K562 (cell line): Measurements from ENCODE around the gene PLCL1. TPM values are rescaled to one million over a fixed set of nuclear protein-coding genes. Genes with fewer than 3 reads are reported as not detected.

Experiments used
- ATAC-seq: fragments of 200-7000 bp; cut with Tn5 transposase; 3 replicates; pipeline ENCODE4 v1.9.1; 2020; ENCODE audit warnings: moderate library complexity
- BruUV-seq: library from RNA; stranded (reverse); fragments of 400-500 nt; replicated peaks from 2 replicates; lab custom pipeline; 2021; lab: Mats Ljungman, UMichigan
- CTCF ChIA-PET: fragments of 300-600 bp; formaldehyde crosslinking; extraction: SDS; loops from one replicate; lab custom pipeline; 2021; ENCODE audit warnings: low intra/inter-chr PET ratio; lab: Yijun Ruan, JAX
- POLR2A ChIA-PET: fragments of 300-600, 350-650 bp; sonication (Branson Sonifier 250); formaldehyde crosslinking; extraction: SDS; loops from one replicate; lab custom pipeline; 2021; ENCODE audit warnings: antibody characterized with exemption, inconsistent platforms; lab: Yijun Ruan, JAX
- DNase-seq, 4 experiments: peaks; one replicate each; pipeline versions ENCODE4 v3.0.0 to v3.0.0-alpha.2; 2011 to 2018; ENCODE audit warnings: low spot score in 3 of 4, mixed read lengths in 3 of 4; ENCODE audit errors: extremely low read depth in 1 of 4
- FAIRE-seq: peaks from 2 replicates; lab custom pipeline; 2011; peaks lifted over from hg19 to GRCh38; lab: Jason Lieb, UNC
- H2AFZ ChIP-seq: 2 replicates; pipeline ENCODE4 v1.6.0; 2011; ENCODE audit warnings: low read depth, low read length, control low read depth, inconsistent platforms
- H3K27ac ChIP-seq: fragments of 200-600 bp; 3 replicates; pipeline ENCODE4 v1.8.0; 2011; ENCODE audit warnings: low read depth, mild to moderate bottlenecking, control low read depth, inconsistent platforms, low read length, moderate library complexity, mixed read lengths; ENCODE audit errors: extremely low read depth
- H3K27me3 ChIP-seq, 2 experiments: fragments of 300-600 bp in 1 of 2; 2 replicates in 1 of 2; 3 replicates in 1 of 2; pipeline versions ENCODE4 v1.6.0 to v1.8.0; 2011; ENCODE audit warnings: inconsistent platforms in 2 of 2, low read length in 2 of 2, mild to moderate bottlenecking in 1 of 2, mixed read lengths in 1 of 2, moderate library complexity in 1 of 2; ENCODE audit not compliant: control insufficient read depth in 2 of 2, insufficient read depth in 2 of 2
- H3K36me3 ChIP-seq: fragments of 300-600 bp; 3 replicates; pipeline ENCODE4 v1.8.0; 2011; ENCODE audit warnings: mild to moderate bottlenecking, low read length, inconsistent platforms; ENCODE audit not compliant: control insufficient read depth, insufficient read depth
- H3K4me1 ChIP-seq, 2 experiments: fragments of 200-600 bp in 1 of 2; replicated peaks in 1 of 2; 2 replicates in 1 of 2; 3 replicates in 1 of 2; pipeline versions ENCODE4 v1.5.1 to v1.8.0; 2011; ENCODE audit warnings: inconsistent platforms in 2 of 2, low read length in 2 of 2, mild to moderate bottlenecking in 1 of 2, mixed read lengths in 1 of 2, moderate library complexity in 1 of 2; ENCODE audit not compliant: control insufficient read depth in 2 of 2, insufficient read depth in 2 of 2
- H3K4me2 ChIP-seq: 2 replicates; pipeline ENCODE4 v1.6.1; 2011; ENCODE audit warnings: low read length, control low read depth, inconsistent platforms, mixed read lengths; ENCODE audit not compliant: insufficient read depth
- H3K4me3 ChIP-seq: fragments of 200-600 bp; sonication (generic), shearing (Covaris generic); 2 replicates; pipeline ENCODE4 v1.5.1; 2016; ENCODE audit warnings: control low read depth, inconsistent platforms
- H3K79me2 ChIP-seq: fragments of 200-600 bp; 3 replicates; pipeline ENCODE4 v1.8.0; 2011; ENCODE audit warnings: low read length, inconsistent platforms; ENCODE audit not compliant: control insufficient read depth, insufficient read depth
- H3K9ac ChIP-seq, 2 experiments: 2 replicates each; pipeline versions ENCODE4 v1.6.0 to v1.6.1; 2011; ENCODE audit warnings: low read depth in 2 of 2, low read length in 2 of 2, control low read depth in 1 of 2, inconsistent platforms in 1 of 2, mild to moderate bottlenecking in 1 of 2, mixed read lengths in 1 of 2; ENCODE audit not compliant: insufficient read depth in 1 of 2
- H3K9me1 ChIP-seq: one replicate; pipeline ENCODE4 v1.6.0; 2011; ENCODE audit warnings: inconsistent platforms, mild to moderate bottlenecking, low read length, moderate library complexity; ENCODE audit not compliant: control insufficient read depth, insufficient read depth
- H3K9me3 ChIP-seq: replicated peaks from 2 replicates; pipeline ENCODE4 v1.5.1; 2011; ENCODE audit warnings: low read depth, low read length, inconsistent platforms; ENCODE audit not compliant: control insufficient read depth, insufficient read depth
- H4K20me1 ChIP-seq: replicated peaks from 2 replicates; pipeline ENCODE4 v1.6.1; 2011; ENCODE audit warnings: low read length, inconsistent platforms, mixed read lengths; ENCODE audit not compliant: control insufficient read depth, insufficient read depth
- CTBP1 ChIP-seq: fragments of 450-650 bp; IDR thresholded peaks from 2 replicates; pipeline ENCODE4 v1.6.1; 2016; ENCODE audit warnings: borderline replicate concordance
- HBP1 ChIP-seq: fragments of 450-650 bp; formaldehyde crosslinking; IDR thresholded peaks from 2 replicates; pipeline ENCODE4 v1.4.0; 2022; ENCODE audit warnings: missing genetic modification characterization
- HDAC1 ChIP-seq, 2 experiments: fragments of 450-650 bp; IDR thresholded peaks; 2 replicates each; pipeline ENCODE4 v1.6.1; 2016 to 2017; ENCODE audit warnings: inconsistent platforms in 1 of 2, mild to moderate bottlenecking in 1 of 2, moderate library complexity in 1 of 2
- ZBTB8A ChIP-seq: fragments of 450-650 bp; IDR thresholded peaks from 2 replicates; pipeline ENCODE4 v1.6.1; 2018; ENCODE audit warnings: mild to moderate bottlenecking, moderate library complexity; ENCODE audit not compliant: partially characterized antibody
- ZEB2 ChIP-seq: fragments of 450-650 bp; IDR thresholded peaks from 2 replicates; pipeline ENCODE4 v1.6.1; 2016
- ZNF217 ChIP-seq: sonication (generic); formaldehyde crosslinking; IDR thresholded peaks from 2 replicates; pipeline ENCODE4 v1.8.0; 2022; ENCODE audit warnings: mild to moderate bottlenecking, missing genetic modification reagents
- ZNF253 ChIP-seq: fragments of 250-450 bp; sonication (Bioruptor Pico); conservative IDR thresholded peaks from 2 replicates; pipeline ENCODE4 v1.6.1; 2021; ENCODE audit warnings: mild to moderate bottlenecking
- ZNF280A ChIP-seq: fragments of 450-650 bp; IDR thresholded peaks from 2 replicates; pipeline ENCODE4 v1.6.1; 2018; ENCODE audit warnings: mild to moderate bottlenecking, low read depth; ENCODE audit not compliant: partially characterized antibody
- ZNF354B ChIP-seq: fragments of 250-450 bp; sonication (Bioruptor Pico); IDR thresholded peaks from 2 replicates; pipeline ENCODE4 v1.4.0; 2020
- WGBS: fragments of 100-300 bp; shearing (Covaris generic); methylation state at CpG from one replicate; pipeline ENCODE4 v1.1.6; 2016; ENCODE audit warnings: low coverage, mixed read lengths; ENCODE audit not compliant: insufficient coverage; ENCODE audit errors: missing lambda C conversion rate; 5-methylcytosine and 5-hydroxymethylcytosine counted together
- in situ Hi-C: fragments of 300-500 bp; cut with MboI; formaldehyde crosslinking; loops from 4 replicates; pipeline ENCODE4 v1.15.0; 2018; ENCODE audit warnings: inconsistent platforms, mixed read lengths
- intact Hi-C: fragments of 100-400 bp; cut with micrococcal nuclease; formaldehyde crosslinking; loops from 2 replicates; pipeline ENCODE4 v1.14.2; 2022
- polyA plus RNA-seq, 8 experiments: library from polyadenylated mRNA; depleted of rRNA in 4 of 8; stranded (reverse) in 5 of 8; unstranded in 3 of 8; fragments of >200 nt; fragmentation: Nextera tagmentation in 2 of 8; fragmentation: Illumina TruSeq in 1 of 8; extraction: Ambion mirVana in 2 of 8; extraction: Trizol in 1 of 8; gene quantifications; 2 replicates each; pipeline versions ENCODE4 v1.2.1 to v1.2.3, GENCODE V29; 2011 to 2014; ENCODE audit warnings: inconsistent platforms in 1 of 8, missing spikeins in 1 of 8
- total RNA-seq, 7 experiments: library from RNA; depleted of rRNA in 6 of 7; stranded (reverse); fragments of >200 nt in 6 of 7; fragmentation: Illumina TruSeq in 2 of 7; extraction: Trizol in 2 of 7; gene quantifications; 2 replicates each; pipeline versions ENCODE4 v1.2.1 to v1.2.3, GENCODE V29; 2011 to 2021; ENCODE audit warnings: low replicate concordance in 1 of 7

The PLCL1 gene
- total and polyA plus RNA-seq, 9 of the 15 experiments (the other 6 are each of a cell fraction or from before 2014, with no cell fraction given): 2.0 to 17.7 (median 8.6) TPM

GRCh38 chr2:198096002-198096401 is 291.6 kb downstream of the PLCL1 start:
- WGBS: 44% methylated on average over 2 of the region's 2 CpGs
- peaks cover 12% of the 10 kb centered on the region; the same call in 2 of the 3 replicates for H3K36me3 ChIP-seq
- TF ChIP-seq HBP1 (CRISPR knock-in tag): no peak
- no peak for TF ChIP-seq CTBP1
- TF ChIP-seq ZNF253 (CRISPR knock-in tag): no peak
- no peak for TF ChIP-seq ZBTB8A
- no peak for TF ChIP-seq ZNF217
- TF ChIP-seq ZEB2: no peak
- TF ChIP-seq ZNF280A: no peak
- TF ChIP-seq HDAC1 (IDR thresholded peaks at IDR 0.05): no peak
- no peak for TF ChIP-seq ZNF354B (CRISPR knock-in tag)
- intact Hi-C loops (no loop called here), in situ Hi-C loops (no loop called here)
- no peaks in the 10 kb centered on the region for H3K9me3 ChIP-seq
- ChIA-PET POLR2A (interaction anchor here (0.5 kb wide), 1 partner anchor 18 kb away, joined by 3 read pairs; no protein-coding TSS in a partner anchor), CTCF (no interaction called here)
- FAIRE-seq (no peak), ATAC-seq (peak; percentile 41; the same call in 1 of the 3 replicates), DNase-seq (no peak)
- H2AFZ ChIP-seq: no peak overlapping the region
- no peak overlapping the region for H3K4me3 ChIP-seq
- no peaks in the 10 kb centered on the region for H3K27me3 ChIP-seq
- no peaks in the 10 kb centered on the region; the same call in 2 of the 3 replicates for H3K79me2 ChIP-seq
- no peak overlapping the region for H3K9ac ChIP-seq
- BruUV-seq: no TSS peak
- H3K4me2 ChIP-seq: no peak overlapping the region
- no peaks in the 10 kb centered on the region for H3K9me1 ChIP-seq
- no peak overlapping the region for H3K27ac ChIP-seq
- no peaks in the 10 kb centered on the region for H4K20me1 ChIP-seq
- H3K4me1 ChIP-seq: peaks cover 2 to 13% of the 10 kb centered on the region in 2 experiments; a peak in 3 of 5 replicates
